ENCODE results near the gene PROSER1. TPM values are rescaled to one million over a fixed set of nuclear protein-coding genes. Genes with fewer than 3 reads are reported as not detected.

Gene PROSER1
- total RNA-seq, 1 experiment from 2014 or later = 58.5 TPM

DNA sequence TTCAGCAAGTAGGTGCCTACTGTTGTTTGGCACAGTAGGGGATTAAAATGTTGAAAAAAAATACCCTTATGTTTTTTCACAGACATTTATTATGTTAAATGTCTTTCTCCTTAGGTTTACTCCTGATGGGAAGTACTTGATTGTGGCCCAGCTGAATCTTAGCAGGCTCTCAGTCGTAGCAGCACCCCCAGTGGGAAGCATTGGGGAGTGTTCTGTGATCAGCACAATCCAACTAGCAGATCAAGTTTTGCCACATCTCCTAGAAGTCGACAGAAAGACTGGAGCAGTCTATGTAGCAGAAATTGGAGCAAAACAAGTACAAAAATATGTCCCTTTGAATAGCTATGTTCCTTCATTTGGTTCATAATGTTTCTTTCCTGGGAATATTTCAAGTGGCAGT is 9.7 kb upstream of the PROSER1 start:
- TF ChIP-seq EZH2 (IDR thresholded peaks at IDR 0.05; ENCODE audit: borderline replicate concordance, low read depth, low read length, poor library complexity, severe bottlenecking) = no peak
- TF ChIP-seq, protein P1, sequence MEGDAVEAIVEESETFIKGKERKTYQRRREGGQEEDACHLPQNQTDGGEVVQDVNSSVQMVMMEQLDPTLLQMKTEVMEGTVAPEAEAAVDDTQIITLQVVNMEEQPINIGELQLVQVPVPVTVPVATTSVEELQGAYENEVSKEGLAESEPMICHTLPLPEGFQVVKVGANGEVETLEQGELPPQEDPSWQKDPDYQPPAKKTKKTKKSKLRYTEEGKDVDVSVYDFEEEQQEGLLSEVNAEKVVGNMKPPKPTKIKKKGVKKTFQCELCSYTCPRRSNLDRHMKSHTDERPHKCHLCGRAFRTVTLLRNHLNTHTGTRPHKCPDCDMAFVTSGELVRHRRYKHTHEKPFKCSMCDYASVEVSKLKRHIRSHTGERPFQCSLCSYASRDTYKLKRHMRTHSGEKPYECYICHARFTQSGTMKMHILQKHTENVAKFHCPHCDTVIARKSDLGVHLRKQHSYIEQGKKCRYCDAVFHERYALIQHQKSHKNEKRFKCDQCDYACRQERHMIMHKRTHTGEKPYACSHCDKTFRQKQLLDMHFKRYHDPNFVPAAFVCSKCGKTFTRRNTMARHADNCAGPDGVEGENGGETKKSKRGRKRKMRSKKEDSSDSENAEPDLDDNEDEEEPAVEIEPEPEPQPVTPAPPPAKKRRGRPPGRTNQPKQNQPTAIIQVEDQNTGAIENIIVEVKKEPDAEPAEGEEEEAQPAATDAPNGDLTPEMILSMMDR (conservative IDR thresholded peaks at IDR 0.05; ENCODE audit: low read depth, low read length) = peak; percentile 51; the same call in 1 of the 2 replicates
- Histone ChIP-seq H3K4me1 (ENCODE audit: insufficient read depth, low read length, poor library complexity, severe bottlenecking) (peaks cover 33% of the 10 kb centered on the region), H3K36me3 (ENCODE audit: insufficient read depth, low read length, poor library complexity, severe bottlenecking) (no peaks in the 10 kb centered on the region), H3K27ac (ENCODE audit: low read depth, low read length, poor library complexity, severe bottlenecking) (no peak overlapping the region), H3K27me3 (replicated peaks; ENCODE audit: insufficient read depth, low read depth, low read length, poor library complexity) (no peaks in the 10 kb centered on the region), H3K4me3 (ENCODE audit: low read depth, low read length, poor library complexity, severe bottlenecking) (no peak overlapping the region), H3K9me3 (ENCODE audit: low read depth, low read length, poor library complexity, severe bottlenecking) (no peaks in the 10 kb centered on the region)
- BruUV-seq (replicated peaks) = no TSS peak
- ChIA-PET POLR2A (ENCODE audit: low non-redundant PET) (no interaction called here), CTCF (interaction anchor here (1.4 kb wide), 1 partner anchor 569 kb away, joined by 5 read pairs; no protein-coding TSS in a partner anchor)
- intact Hi-C loops (cut with micrococcal nuclease; ENCODE audit: unreplicated experiment) = no loop called here
- peak; percentile 55 for DNase-seq (ENCODE audit: low spot score)

DNA sequence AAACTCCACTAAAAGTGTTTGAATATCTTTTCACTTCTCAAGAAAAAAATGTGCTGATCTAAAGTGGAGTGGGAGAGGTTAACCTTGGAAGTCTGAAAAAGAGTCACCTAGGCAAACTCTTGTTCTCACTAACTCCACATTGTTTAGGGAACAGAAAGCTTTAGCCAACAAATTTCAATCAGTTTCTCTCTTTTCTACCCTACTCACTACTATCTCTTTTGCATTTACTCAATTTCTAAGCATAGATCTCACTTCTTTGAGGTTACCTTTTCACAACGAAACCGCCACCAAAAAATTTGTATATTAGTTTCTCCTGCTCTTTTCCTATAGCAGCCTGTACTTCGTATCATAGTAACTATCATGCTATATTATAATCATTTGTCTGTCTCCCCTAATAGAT is 6.6 kb upstream of the PROSER1 start:
- POLR2A ChIA-PET (ENCODE audit: low non-redundant PET) = no interaction called here
- Histone ChIP-seq H3K27me3 (replicated peaks; ENCODE audit: insufficient read depth, low read depth, low read length, poor library complexity) (no peaks in the 10 kb centered on the region), H3K4me1 (ENCODE audit: insufficient read depth, low read length, poor library complexity, severe bottlenecking) (peaks cover 39% of the 10 kb centered on the region), H3K4me3 (ENCODE audit: low read depth, low read length, poor library complexity, severe bottlenecking) (no peak overlapping the region), H3K27ac (ENCODE audit: low read depth, low read length, poor library complexity, severe bottlenecking) (no peak overlapping the region), H3K36me3 (ENCODE audit: insufficient read depth, low read length, poor library complexity, severe bottlenecking) (no peaks in the 10 kb centered on the region), H3K9me3 (ENCODE audit: low read depth, low read length, poor library complexity, severe bottlenecking) (no peaks in the 10 kb centered on the region)
- CTCF ChIA-PET = no interaction called here
- intact Hi-C loops (cut with micrococcal nuclease; ENCODE audit: unreplicated experiment) = no loop called here
- no peak for DNase-seq (ENCODE audit: low spot score)
- no TSS peak for BruUV-seq (replicated peaks)
- no peak for TF ChIP-seq EZH2 (IDR thresholded peaks at IDR 0.05; ENCODE audit: borderline replicate concordance, low read depth, low read length, poor library complexity, severe bottlenecking)
- TF ChIP-seq, protein P1 (conservative IDR thresholded peaks at IDR 0.05; ENCODE audit: low read depth, low read length) = no peak

DNA sequence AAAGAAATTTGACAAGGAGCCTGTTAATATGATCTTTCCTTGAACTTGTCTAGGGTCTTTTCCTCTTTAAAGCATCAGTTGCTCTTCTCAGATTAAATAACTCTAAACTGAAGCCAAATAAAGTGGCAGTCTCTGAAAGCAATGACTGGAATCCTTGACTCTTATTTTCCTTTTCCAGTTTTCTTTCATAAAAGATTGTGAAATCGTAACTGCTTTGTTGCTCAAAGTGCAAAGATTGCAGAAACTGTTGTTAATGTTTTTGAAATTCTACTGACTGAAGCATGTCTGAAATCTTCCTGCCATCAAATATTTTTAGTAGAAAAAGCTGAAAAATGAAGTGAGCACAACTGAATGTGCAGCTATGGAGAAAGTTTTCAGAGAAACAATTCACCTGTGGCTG is 2.3 kb upstream of the PROSER1 start:
- intact Hi-C loops (cut with micrococcal nuclease; ENCODE audit: unreplicated experiment) = no loop called here
- H3K36me3 ChIP-seq (ENCODE audit: insufficient read depth, low read length, poor library complexity, severe bottlenecking) = no peaks in the 10 kb centered on the region
- peaks cover 15% of the 10 kb centered on the region for H3K4me1 ChIP-seq (ENCODE audit: insufficient read depth, low read length, poor library complexity, severe bottlenecking)
- H3K9me3 ChIP-seq (ENCODE audit: low read depth, low read length, poor library complexity, severe bottlenecking) = no peaks in the 10 kb centered on the region
- no TSS peak for BruUV-seq (replicated peaks)
- TF ChIP-seq EZH2 (IDR thresholded peaks at IDR 0.05; ENCODE audit: borderline replicate concordance, low read depth, low read length, poor library complexity, severe bottlenecking) = no peak
- TF ChIP-seq, protein P1 (conservative IDR thresholded peaks at IDR 0.05; ENCODE audit: low read depth, low read length) = no peak
- ChIA-PET CTCF (no interaction called here), POLR2A (ENCODE audit: low non-redundant PET) (no interaction called here)
- H3K4me3 ChIP-seq (ENCODE audit: low read depth, low read length, poor library complexity, severe bottlenecking) = peak overlapping the region; percentile 1
- no peak overlapping the region for H3K27ac ChIP-seq (ENCODE audit: low read depth, low read length, poor library complexity, severe bottlenecking)
- H3K27me3 ChIP-seq (replicated peaks; ENCODE audit: insufficient read depth, low read depth, low read length, poor library complexity) = no peaks in the 10 kb centered on the region
- no peak for DNase-seq (ENCODE audit: low spot score)

Data from A673 (cell line).